ACHN (cell line): ENCODE measurements around the gene AKAP3.
A peak's percentile ranks its signal among the peaks of the same experiment; 100 is the strongest.

ENCODE experiments used
- DNase-seq: peaks from one replicate; pipeline ENCODE4 v3.0.0-alpha.2; 2015
- in situ Hi-C: cut with HindIII; loops from 2 replicates; pipeline ENCODE4 v1.10.0; 2017; ENCODE audit warnings: low sequenced_read_pairs, low pct_ligation_motif_present, low pct_unique_long_range_greater_than_20kb

AKAP3 gene

DNA sequence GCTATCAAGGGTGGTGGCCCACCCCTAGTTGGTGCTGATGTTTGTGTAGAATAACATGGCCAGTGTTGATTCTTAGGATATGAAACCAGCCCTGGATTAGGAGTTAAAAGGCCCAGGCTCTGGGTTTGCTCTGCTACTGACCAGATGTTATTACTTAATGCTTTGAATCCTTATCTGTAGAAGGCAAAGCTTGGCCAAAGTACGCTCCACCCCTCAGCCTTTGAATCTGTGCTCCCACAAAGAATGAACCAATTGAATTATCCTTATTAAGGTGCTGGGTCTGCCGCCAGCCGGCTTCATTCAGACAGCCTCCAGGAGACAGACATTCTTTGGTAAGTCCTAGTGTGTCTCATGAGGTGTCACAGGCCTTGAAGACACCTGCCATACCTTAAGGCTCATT is 41.8 kb downstream of the AKAP3 start:
- DNase-seq, result no peak
- in situ Hi-C loops, result no loop called here

DNA sequence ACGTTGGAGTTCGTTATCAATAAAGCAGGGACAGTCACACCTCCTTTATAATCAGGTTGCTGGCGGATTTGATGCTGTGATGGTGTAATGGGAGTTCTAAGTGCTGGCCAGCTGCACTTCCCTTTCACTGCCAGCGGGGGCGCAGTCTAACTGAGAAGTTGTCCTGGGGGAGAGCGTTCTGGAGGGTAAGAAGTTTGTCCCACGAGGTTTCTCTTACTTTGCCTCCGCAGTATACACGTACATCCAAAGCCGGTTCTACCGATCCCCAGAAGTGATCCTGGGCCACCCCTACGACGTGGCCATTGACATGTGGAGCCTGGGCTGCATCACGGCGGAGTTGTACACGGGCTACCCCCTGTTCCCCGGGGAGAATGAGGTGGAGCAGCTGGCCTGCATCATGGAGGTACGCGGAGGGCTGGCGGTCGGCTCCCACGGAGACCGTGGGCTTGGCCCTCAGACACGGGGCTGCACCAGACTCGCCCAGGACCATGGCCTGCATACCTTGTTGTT is 44.1 kb downstream of the AKAP3 start:
- peak; percentile 94 for DNase-seq
- in situ Hi-C loops, result no loop called here

DNA sequence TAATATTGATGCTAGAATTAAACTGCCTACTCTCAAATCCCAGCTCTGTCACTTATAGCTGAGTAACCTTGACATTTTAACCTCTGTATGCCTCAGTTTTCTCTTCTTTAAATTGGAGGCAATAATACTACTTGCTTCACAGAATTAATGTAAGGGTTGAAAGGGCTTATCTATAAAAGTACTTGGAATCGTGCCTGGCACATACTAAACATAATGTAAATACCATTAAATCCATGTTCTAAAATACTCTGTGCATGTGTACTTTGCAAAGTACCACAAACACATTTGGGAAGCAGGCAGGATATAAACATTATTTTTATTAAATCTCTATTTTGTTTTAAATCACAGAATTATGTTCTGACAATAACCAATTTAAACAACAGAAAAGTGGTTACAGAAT is 44.9 kb downstream of the AKAP3 start:
- DNase-seq, result no peak
- in situ Hi-C loops, result no loop called here

DNA sequence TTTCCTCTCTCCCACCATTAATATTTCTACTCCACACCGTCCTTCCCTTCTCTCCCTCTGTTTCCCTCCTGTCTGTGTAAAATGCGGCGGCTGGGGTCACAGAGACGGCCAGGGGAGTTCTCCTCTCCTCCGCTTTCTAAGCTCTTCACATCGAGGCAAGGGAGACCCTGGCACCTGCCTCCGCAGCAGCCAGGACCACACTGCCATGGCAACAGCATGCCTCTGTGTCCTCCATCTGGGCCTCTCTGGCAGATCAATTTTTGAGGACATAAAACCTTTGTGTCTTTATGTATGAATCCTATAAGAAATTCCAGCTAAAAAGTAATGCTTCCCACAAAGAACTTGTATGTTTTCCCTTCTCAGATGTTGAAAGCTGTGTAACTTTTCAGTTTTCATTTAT is 45.4 kb downstream of the AKAP3 start:
- DNase-seq, result no peak
- in situ Hi-C loops, result no loop called here

DNA sequence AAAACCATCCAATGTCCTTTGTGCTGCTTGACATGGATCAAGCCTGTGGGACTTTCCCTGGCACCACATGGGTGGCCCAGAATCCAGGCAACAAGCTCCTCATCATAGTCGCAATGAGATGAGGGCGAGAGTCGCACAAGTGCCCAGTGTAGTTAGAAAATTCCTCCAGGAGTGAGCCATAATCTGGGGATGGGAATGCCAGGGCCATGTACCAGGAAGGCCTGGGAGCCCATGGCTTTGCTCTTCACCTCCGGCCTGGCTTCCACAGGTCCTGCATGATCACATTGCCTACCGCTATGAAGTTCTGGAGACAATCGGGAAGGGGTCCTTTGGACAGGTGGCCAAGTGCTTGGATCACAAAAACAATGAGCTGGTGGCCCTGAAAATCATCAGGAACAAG is 53.0 kb downstream of the AKAP3 start:
- DNase-seq, result no peak
- in situ Hi-C loops, result no loop called here

DNA sequence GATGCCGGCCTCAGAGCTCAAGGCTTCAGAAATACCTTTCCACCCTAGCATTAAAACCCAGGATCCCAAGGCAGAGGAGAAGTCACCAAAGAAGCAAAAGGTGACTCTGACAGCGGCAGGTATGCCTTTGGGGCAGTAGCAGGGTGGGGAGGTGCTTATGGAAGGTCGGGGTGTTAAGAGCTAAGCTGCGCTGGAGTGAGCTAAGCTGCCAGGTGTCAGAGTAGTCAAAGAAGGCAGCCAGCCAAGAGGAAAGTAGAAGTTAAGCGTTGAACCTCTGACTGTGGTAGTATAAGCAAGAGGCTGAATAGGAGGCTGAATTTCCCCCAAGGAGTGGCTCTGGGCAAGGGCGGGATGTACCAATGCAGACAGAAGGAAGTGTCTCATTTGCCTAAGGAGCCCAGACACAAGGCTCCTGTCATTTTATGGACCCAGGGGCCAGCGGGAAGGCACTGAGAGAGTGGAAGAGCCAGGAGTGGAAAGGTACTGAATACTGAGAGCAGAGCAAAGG is 57.6 kb downstream of the AKAP3 start:
- DNase-seq, result no peak
- in situ Hi-C loops, result no loop called here

DNA sequence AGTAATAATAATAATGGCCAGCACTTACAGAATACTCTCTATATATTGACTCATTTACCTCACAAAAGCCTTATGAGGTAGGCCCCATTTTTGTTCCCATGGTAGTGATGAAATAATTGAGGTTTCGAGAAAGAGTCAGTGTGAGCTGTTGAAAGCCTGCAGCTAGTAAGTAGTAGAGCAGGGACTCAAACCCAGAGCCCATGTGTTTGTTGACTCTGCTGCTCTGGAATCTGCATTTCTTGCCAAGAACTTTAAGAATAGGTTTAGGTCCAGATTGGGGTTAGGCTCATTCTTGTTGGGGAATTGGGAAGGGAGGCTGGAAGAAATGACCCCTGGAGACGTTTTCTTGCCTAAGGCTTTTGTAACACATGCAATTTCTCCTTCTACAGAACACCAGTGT is 58.9 kb downstream of the AKAP3 start:
- in situ Hi-C loops, result no loop called here
- no peak for DNase-seq

DNA sequence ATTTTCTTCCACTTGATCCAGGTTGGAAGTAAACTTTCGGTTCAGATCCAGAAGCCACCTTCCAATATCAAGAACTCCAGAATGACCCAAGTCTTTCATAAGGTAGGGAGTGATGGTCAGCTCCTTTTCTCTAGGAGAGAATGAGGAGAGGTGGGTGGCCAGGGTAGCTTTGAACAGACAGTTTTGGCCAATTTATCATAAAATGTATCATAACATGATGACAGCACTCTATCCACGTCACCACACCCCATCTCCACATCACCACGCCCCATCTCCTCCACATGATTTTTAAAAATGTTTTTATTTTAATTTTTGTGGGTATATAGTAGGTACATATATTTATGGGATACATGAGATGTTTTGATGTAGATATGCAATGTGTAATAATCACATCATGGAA is 59.9 kb downstream of the AKAP3 start:
- in situ Hi-C loops, result no loop called here
- no peak for DNase-seq

DNA sequence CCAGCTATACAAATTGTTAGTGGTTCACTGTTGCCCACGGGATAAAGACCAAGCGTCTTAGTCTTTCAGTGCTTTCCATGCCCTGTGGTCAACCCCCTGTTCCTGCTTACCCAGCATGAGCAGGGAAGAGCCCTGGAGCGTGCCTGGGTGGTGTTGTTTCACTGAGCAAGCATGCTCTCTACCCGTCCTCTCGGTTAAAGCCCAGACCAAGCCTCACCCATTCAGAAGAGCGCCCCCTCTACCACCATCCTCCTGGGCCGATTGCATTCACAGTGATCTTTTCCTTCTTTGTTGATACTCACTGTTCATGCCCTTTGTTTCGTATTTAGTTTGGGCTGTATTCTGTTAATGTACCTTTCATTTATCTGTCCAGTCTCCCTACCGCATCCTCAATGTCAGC is 61.7 kb downstream of the AKAP3 start:
- no peak for DNase-seq
- in situ Hi-C loops, result no loop called here

DNA sequence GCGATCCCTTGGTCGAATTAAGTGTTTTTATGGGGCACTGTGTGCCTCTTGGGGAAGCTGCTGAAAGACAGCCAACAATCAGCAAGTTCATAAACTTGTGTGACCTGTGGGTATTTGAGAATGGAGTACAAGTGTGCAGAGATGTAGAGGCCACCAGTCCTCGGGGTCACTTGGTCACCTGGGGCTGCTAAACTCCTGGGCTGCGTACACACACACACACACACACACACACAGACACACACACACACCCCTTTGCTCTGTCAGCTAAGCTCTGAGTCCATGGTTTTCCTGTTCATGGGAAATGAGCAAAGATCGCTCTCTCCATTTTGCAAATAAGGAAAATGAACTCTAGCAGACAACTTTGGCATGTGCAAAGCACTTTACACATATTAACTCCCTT is 62.4 kb downstream of the AKAP3 start:
- in situ Hi-C loops, result no loop called here
- DNase-seq, result no peak

DNA sequence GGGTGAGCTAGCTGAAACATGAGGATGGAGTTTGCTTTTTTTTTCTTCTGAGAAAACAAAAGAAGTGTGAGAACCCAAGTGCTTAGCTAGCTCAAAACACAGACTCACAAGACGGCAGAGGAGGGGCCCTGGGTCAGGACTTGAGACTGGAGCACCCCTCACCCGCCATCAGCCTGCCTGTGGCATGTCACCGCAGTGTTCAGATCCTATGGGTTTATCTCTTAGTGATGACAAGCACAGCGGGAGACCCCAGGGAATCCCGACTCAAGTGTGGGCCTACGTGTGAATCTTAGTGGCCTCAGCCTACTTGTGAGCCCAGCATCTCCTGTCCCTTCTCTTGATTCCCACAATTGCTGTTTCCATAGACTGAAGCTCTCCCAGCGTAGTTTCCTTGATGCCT is 64.0 kb downstream of the AKAP3 start:
- in situ Hi-C loops, result no loop called here
- no peak for DNase-seq

DNA sequence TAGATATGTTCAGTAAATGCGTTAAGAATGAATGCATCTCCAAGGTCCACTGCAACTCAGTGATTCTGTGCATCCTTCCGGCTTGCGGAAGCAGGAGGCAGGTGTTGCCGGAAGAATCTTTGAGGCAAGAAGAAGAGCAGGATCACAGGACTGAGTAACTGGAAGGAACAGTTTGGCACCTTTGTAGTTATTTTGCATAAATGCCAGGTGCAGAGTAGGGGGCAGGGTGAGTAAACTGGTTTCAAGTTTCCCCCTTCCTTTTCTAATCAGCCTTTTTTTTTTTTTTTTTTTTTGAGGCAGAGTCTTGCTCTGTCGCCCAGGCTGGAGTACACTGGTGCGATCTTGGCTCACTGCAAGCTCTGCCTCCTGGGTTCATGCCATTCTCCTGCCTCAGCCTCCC is 64.6 kb downstream of the AKAP3 start:
- no peak for DNase-seq
- in situ Hi-C loops, result no loop called here

DNA sequence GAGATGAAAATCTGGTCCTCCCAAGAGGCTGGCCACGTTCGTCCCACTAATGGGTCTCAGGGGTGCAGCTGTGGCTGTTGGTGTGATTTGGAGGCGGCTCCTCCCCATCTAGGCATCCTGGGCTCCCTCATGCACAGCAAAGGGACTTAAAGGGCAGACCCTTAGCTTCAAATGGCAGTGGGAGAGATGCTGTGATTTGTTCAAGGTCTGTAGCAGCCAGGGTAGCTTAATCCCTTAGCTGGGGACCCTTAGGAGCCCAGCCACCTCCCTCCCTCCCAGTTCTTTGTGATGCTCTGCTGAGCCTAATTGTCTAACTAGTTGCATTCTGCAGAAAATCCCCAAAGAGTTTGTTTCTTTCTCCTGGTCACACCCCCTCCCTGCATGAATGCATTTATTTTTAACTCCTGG is 68.6 kb downstream of the AKAP3 start:
- DNase-seq, result no peak
- in situ Hi-C loops, result no loop called here

DNA sequence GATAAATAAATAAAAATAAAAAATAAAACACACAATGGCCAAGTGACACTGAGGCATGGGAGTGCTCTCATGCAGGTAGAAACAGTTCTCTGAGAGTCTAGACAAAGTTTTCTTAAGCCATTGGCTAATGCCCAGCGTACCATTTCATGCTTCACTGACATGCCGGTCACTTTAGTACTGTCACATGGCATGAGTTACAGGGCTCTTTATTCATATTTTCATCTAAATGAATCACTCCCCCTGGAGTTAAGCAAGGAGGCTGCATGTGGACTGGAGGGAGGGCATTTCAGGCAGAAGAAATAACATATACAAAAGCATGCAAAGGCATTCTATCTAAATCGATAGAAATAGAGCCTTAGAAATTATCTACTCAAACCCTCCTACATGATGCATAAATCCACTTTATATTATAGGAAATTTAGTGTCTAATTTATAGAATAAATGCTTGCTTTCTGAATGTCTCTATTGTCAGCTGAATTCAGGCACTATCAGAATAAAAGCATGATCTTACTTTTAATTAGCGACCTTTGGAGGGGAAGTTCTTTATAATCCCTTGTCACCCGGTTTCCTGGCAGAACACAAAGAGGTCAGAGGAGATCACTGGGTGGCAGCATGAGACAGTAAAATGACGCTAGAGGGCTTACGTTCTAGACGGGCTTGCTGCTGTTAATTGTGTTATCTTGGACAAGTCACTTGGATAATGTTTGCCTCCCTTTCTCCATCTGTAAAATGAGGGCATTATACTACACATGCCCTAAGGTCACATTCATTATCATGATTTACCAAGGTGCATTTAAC is 69.3 kb downstream of the AKAP3 start:
- in situ Hi-C loops, result no loop called here
- peak; percentile 16 for DNase-seq

DNA sequence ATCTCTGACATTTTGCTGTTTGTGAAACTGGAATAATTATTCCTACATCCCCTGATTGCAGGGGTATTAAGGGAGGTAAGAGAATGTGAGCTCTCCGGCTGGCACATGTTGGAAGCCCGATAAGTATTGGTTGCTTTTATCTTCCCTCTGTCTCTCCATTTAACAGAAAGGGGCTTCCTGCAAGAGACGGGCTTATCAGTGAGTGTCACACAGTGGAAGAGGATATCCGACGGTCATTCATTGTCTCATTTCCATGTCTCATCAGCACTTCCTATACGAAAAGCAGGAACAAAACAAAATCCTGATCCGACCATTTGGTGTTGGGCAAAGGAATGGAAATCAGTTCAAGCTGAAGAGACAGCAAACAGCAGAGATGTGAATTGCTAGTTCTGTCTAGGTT is 76.2 kb downstream of the AKAP3 start:
- in situ Hi-C loops, result no loop called here

DNA sequence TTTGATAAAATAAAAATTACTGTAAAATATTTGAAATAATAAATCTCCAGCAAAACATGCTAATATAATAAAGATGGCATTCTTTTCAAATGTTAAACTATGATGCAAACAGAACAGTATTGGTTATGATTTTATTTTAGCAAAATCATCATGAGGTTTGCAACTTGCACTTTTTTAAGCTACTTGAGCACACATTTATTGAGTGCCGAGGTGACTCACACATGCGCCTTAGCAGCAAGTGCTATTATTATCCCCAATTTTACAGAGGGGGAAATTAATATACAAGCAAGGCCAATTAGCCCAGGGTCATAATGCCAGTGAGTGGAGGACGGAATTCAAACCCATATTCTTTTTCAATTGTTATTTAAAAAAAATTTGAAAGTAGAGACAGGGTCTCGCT is 79.6 kb downstream of the AKAP3 start:
- no peak for DNase-seq
- in situ Hi-C loops, result no loop called here

More for the DNA sequence above, 76.2 kb downstream of the AKAP3 start:
- no peak for DNase-seq

DNA sequence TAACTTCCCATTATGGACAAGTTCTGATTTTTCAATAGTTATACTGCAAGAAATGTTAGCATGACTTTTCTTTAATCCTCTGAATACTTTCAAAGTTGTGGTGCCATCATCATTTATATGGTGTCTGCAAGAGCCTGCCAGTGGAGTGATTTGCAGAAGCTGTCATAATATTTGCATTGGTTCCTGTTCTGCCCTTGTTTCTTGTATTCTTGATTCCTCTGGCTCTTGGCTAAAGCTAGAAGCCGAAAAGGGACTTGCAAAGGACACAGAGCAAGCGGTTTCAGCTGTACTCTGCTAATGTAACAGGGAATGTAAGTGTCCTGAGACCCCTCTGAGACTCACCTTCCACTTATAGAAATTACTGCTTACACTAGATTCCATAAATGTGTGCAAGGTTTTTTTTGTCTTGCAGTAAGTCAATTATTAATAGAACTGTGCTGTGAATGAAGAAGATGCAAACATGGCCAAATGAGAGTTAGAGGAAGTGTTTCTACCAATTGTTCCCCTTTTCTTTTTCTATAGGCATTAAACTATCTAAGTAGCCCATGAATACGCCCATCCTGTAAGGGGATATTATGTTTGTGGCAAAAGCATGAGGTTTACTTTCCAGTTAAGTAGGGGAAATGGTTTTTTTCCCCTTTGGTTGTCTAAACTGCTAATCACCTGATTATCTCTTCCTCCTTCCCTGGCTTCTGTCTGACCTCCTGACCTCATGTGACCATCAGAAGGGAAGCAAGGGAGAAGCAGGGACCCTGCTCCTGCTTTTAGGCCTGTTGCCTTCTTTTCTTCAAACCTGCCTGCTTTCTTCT is 81.6 kb downstream of the AKAP3 start:
- DNase-seq, result no peak
- in situ Hi-C loops, result no loop called here

DNA sequence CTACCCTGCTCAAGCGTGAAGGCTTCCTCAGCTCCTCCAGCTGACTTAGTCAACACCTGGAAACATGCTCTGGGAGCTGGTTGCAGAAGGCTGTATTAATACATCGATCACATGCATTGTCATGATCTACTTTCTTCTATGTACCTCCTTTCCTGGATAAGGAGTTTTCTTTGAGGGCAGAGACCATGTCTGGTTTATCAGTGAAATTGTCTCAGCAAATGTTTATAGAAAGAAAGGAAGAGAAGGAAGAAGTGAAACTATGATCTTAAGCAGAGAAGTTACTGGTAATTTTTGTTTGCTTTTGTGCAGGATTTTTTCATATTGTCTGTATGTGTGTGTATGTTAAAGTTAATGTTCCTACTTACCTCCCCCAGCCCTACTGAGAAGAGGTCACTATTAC is 82.4 kb downstream of the AKAP3 start:
- no peak for DNase-seq
- in situ Hi-C loops, result no loop called here
